Activated naive CD4-positive, alpha-beta T cell treated with anti-CD3 and anti-CD28 coated beads, Interleukin-2, amount 50 U/mL, for 72 hours (primary cell): ENCODE results near the gene DLG2. TPM values are rescaled to one million over a fixed set of nuclear protein-coding genes. Genes with fewer than 3 reads are reported as not detected.

ENCODE experiments used
- ATAC-seq, 2 donors: fragments of 150-1000 bp; cut with Tn5 transposase; 2 replicates each; pipeline ENCODE4 v1.10.0; 2021; ENCODE audit warnings: mild to moderate bottlenecking in 2 of 2, moderate library complexity in 2 of 2
- DNase-seq, 2 donors: peaks; one replicate each; pipeline ENCODE4 v3.0.0; 2021 to 2022; ENCODE audit warnings: low spot score in 2 of 2
- H3K27ac Mint-ChIP-seq, 2 donors: one replicate each; pipeline ENCODE4 v1.8.0; 2022; ENCODE audit warnings: mild to moderate bottlenecking in 2 of 2, mixed read lengths in 2 of 2
- H3K36me3 Mint-ChIP-seq, 2 donors: one replicate each; pipeline ENCODE4 v1.8.0; 2022; ENCODE audit warnings: mixed read lengths in 2 of 2
- H3K9me3 Mint-ChIP-seq, 2 donors: one replicate each; pipeline ENCODE4 v1.8.0; 2022; ENCODE audit warnings: mixed read lengths in 2 of 2
- total RNA-seq, 2 donors: library from RNA; stranded (reverse); gene quantifications; one replicate each; pipeline ENCODE4 v1.2.3, GENCODE V29; 2022

Gene DLG2
- total RNA-seq, 2 donors from 2014 or later: 4.2 to 5.4 TPM

DNA sequence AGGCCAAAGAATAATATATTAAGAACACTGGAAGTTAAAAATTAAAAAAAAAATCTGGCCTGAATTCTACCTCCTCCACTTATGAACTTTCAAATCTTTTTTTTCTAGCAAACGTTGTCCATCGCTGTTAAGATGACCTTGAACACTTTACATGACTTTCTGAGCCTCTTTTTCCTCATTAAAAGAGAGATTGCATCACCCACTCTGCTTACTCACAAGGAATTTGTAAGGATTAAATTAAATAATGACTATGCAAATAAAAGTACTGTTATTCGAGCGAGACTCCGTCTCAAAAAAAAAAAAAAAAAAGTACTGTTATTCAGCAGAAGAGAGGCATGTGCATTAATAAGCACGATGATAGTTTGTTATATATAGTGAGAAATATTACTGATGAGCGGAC, 2055.8 kb downstream of the DLG2 start:
- Mint-ChIP-seq H3K9me3 (no peaks in the 10 kb centered on the region), H3K36me3 (no peaks in the 10 kb centered on the region), H3K27ac (no peak overlapping the region)
- no peak for ATAC-seq
- no peak for DNase-seq

DNA sequence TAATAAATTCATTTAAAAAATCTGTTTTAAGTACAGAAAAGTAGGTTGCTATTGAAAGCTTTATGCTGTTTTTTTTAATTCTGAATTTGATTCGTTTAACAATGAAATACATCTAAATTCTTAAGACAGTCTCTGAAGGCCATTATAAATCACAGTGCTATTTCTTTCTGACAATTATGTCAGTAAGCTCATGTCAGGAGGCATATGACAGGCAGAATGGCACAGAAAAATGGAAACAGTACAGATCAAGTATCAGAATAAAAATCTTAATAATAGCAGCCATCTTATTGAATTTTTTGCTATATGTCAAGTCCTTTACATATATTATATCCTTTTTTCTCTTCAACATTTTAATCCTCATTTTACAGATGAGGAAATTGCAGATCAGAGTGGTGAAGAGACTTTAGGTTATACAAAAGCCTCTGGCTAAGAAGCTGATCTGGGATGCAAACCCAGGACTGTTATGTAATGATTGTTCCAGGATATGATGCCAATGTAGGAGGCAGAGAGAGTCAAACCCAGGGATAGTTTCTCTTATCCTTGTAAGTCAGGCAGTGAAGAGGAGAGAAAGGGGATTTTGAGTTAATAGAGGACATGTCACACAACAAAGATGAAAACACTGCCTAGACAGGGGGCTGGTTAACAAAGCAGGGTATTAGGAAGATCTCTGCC, 2057.9 kb downstream of the DLG2 start:
- Mint-ChIP-seq H3K27ac (no peak overlapping the region), H3K9me3 (no peaks in the 10 kb centered on the region), H3K36me3 (no peaks in the 10 kb centered on the region)
- DNase-seq (no peak), ATAC-seq (no peak)

DNA sequence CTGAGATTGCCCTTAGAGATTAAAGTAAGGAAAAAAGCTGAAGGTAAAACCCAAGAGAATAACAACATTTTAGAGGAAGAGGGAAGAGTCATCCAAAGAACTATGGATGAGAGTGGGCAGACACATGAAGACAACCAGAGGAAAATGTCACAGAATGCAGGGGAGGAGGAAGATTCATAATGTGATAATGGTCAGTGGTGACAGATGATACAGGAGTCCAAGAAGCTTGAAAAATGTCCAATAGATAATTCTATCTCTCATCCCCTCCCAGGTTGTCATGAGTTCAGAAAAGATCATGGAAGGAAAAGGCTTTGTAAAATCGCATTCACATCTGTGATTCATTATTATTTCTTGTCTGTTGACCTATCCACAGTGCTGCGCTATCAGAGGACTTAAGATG, 2058.6 kb downstream of the DLG2 start:
- ATAC-seq (no peak), DNase-seq (no peak)
- Mint-ChIP-seq H3K9me3 (no peaks in the 10 kb centered on the region), H3K36me3 (no peaks in the 10 kb centered on the region), H3K27ac (no peak overlapping the region)

DNA sequence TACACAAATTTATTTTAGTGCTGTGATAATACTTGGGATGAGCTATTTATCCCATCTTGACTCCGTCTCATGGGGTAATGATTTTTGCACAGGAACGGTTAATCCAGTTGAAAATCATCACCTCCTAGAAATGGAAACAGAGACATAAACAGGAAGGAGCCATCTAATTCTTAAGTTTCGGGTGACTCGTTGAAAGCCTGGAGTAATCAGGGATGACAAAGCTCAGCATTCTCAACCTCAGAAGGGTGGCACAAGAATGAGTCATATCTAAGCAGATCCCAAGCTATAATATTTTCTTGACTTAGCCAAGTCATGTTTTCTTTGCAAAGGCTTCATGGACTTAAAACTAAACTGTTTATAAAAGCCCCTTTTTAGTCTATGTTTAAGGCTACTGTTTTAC, 2060.2 kb downstream of the DLG2 start:
- DNase-seq (no peak), ATAC-seq (no peak)
- Mint-ChIP-seq H3K9me3 (no peaks in the 10 kb centered on the region), H3K36me3 (no peaks in the 10 kb centered on the region), H3K27ac (no peak overlapping the region)

DNA sequence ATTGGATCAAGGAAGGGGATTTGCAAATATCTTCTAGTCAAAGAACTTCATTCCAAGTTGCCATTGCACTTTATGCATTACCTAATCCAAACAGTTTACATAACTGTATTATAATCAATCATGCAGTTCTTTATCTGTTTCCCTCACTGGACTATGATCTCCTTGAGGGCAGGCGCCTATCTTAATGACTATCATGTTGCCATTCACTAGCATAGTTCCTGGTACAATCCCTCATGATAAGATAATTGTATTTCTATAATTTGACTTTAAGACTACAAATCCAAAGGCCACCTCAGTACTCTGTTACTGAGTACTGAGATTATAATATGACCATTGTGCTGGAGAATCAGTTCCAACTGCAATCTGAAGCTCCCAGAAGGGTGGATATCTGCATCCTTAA, 2062.3 kb downstream of the DLG2 start:
- Mint-ChIP-seq H3K9me3 (no peaks in the 10 kb centered on the region), H3K36me3 (no peaks in the 10 kb centered on the region), H3K27ac (no peak overlapping the region)
- no peak for ATAC-seq
- no peak for DNase-seq

DNA sequence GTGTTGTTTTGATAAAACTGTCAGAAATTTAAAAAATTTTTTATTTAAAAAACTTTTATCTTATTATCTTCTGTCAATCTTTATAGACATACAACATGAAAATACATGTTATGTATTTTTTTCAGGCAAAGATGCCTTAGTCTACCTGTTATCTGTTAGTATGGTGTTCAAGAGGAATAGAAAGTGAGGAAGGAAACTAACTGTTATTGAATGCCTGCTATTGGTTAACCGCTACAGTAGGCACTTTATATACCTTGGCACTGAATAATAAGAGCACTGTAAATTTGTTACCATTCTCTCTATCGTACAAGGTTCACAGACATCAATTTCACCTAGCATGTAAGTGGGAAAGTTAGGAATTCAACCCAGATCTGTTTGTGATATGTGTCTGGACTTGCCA, 2068.9 kb downstream of the DLG2 start:
- no peaks in the 10 kb centered on the region for H3K36me3 Mint-ChIP-seq
- no peaks in the 10 kb centered on the region for H3K9me3 Mint-ChIP-seq
- DNase-seq (no peak), ATAC-seq (no peak)
- H3K27ac Mint-ChIP-seq: no peak overlapping the region

DNA sequence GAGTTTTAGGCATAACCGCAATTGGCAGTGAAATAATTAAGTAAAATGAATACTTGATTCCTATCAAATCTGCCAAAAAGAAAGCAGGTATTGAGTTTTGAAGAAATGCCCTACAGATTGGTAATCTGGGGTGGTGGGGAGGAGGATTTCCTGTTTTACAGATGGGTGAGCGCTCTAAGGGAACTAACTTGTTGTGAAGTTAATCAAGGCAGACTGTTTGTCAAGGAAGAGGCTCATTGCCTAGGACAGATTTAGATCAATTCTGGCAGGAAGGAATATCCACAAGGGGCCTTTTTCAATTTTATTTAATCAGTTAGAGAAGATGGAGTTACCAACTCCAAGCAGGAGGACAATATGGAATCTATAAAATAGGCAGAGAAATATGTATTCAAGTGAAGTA, 2069.5 kb downstream of the DLG2 start:
- H3K27ac Mint-ChIP-seq: no peak overlapping the region

DNA sequence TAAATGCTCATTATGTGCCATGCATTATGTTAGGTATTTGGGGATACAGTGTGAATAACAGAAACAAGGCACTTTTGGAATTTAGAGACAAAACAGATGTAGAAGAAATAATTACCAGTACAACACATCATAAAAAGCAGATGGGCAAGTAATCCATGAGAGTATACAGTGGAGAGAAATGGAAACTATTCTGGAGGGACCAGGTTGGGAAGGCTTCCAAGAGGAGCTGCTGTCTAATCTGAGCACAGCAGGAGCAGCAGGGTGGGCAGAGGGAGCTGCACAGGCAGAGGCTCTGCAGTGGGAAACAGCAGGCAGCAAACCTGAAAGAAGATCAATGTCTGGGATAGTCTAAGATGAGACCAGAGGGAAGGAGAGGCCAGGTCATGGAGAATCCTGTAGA, 2072.3 kb downstream of the DLG2 start:
- H3K9me3 Mint-ChIP-seq: no peaks in the 10 kb centered on the region
- H3K36me3 Mint-ChIP-seq: no peaks in the 10 kb centered on the region
- no peak for ATAC-seq
- DNase-seq: no peak
- no peak overlapping the region for H3K27ac Mint-ChIP-seq

More for the DNA sequence above, 2069.5 kb downstream of the DLG2 start:
- Mint-ChIP-seq H3K36me3 (no peaks in the 10 kb centered on the region), H3K9me3 (no peaks in the 10 kb centered on the region)
- ATAC-seq (no peak), DNase-seq (no peak)

DNA sequence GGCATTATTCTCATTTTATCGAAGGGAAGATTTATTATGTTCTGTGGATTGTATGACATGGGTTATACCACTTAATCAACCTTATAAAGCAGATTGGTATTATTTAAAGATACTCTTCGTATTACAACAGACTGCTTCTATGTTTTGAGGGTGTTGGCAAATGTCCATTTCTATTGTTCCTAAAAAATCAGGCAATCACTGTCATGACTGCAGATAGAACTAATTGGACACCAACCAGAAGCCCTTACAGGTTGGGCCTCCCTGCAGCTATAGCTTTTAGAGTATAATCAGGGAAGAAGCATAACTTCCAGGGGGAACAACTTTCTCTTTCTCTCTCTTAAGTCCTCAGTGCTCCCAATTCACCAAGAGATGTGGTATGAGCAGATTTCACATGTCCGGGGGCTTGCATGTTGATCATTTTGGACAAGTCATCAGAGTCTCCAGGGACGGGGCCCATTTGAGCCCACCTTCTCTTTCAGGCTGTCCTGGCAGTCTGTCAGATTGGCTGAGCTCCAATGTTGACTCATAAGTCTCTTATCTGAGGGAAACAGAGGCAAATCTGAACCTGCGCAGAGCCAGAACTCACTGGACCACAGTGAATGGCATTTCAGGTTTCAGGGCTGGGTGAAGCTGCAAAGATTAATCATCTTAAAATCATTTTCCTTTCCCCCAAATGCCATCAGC, 2077.0 kb downstream of the DLG2 start:
- no peak overlapping the region for H3K27ac Mint-ChIP-seq
- H3K9me3 Mint-ChIP-seq: peaks cover 0 to 5% of the 10 kb centered on the region in 2 donors
- DNase-seq: no peak
- no peaks in the 10 kb centered on the region for H3K36me3 Mint-ChIP-seq
- ATAC-seq: no peak

DNA sequence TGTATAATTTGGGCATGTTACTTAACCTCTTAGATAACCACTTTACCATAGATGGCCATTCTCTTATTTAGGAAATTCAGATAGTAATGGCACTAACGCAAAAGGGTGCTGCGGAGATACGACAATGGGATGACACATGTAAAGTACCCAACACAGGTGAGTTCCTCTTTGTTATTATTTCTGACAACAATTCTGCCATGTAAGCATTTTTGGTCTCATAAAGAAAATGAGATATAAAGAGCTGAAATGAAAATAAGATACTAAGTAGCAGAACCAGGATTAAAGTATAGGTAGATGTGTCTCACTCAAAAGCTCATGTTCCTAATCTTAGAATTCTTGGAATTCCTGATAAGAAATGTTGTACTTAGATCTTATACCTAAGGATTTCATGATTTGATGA, 2080.8 kb downstream of the DLG2 start:
- no peak for DNase-seq

DNA sequence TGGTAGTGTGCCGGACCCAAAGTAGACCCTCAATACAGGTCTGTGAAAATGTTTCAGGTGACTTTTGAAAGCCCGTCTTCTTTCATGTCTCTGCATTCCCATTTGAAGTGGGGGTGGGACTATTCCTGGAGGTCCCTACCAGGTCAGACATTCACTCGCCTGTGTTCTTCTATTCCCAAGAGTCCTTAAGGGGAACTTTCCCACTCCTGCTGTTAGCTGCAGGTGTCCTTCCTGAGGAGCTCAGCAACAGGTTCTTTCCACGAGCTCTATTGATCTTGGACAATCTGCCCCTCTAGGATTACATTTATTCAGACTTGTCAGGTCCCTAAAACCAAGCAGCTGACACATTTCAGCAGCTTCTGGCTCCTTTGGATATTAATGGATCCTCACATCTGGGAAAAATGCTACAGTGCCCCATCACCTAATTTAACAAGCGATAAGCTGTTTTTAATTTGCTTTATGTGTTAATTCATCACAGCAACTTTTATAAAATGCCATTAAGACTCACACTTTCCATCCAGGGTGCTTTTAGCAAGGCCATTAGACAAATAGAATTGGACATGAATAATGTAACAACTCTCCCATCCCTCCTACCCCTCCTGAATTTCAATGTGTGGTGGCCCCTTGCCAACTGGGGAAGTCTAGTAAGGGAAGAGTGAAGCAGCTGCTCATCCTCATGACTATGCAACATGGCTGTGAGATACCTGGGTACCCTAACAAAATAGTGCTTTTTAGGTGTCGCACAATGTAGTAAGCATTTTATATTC, 2081.5 kb downstream of the DLG2 start:
- DNase-seq (no peak), ATAC-seq (no peak)
- H3K9me3 Mint-ChIP-seq: peaks cover 0 to 5% of the 10 kb centered on the region in 2 donors
- H3K36me3 Mint-ChIP-seq: no peaks in the 10 kb centered on the region
- no peak overlapping the region for H3K27ac Mint-ChIP-seq

More for the DNA sequence above, 2080.8 kb downstream of the DLG2 start:
- H3K27ac Mint-ChIP-seq: no peak overlapping the region
- H3K36me3 Mint-ChIP-seq: no peaks in the 10 kb centered on the region
- H3K9me3 Mint-ChIP-seq: peaks cover 0 to 5% of the 10 kb centered on the region in 2 donors
- no peak for ATAC-seq

DNA sequence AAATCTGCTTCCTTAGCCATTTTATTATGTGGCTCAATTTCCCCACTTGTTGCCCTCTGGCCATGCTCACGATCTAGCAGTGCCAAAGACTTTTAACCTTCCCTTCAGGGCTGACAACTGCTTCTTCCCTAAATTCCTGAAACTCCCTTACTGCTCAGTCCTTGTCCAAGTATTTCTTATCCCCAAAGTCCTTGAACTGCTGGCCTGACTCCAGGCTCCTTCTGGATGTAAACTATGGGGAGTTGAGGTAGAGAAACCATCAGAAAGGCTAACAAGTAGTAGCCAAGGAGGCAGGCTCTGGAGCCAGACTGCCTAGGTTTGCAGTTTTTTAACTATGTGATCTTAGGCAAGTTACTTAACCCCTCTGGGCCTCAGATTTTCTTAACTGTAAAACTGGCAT, 2082.3 kb downstream of the DLG2 start:
- no peaks in the 10 kb centered on the region for H3K36me3 Mint-ChIP-seq
- no peak for ATAC-seq
- no peak overlapping the region for H3K27ac Mint-ChIP-seq
- no peak for DNase-seq
- H3K9me3 Mint-ChIP-seq: peaks cover 0 to 5% of the 10 kb centered on the region in 2 donors

DNA sequence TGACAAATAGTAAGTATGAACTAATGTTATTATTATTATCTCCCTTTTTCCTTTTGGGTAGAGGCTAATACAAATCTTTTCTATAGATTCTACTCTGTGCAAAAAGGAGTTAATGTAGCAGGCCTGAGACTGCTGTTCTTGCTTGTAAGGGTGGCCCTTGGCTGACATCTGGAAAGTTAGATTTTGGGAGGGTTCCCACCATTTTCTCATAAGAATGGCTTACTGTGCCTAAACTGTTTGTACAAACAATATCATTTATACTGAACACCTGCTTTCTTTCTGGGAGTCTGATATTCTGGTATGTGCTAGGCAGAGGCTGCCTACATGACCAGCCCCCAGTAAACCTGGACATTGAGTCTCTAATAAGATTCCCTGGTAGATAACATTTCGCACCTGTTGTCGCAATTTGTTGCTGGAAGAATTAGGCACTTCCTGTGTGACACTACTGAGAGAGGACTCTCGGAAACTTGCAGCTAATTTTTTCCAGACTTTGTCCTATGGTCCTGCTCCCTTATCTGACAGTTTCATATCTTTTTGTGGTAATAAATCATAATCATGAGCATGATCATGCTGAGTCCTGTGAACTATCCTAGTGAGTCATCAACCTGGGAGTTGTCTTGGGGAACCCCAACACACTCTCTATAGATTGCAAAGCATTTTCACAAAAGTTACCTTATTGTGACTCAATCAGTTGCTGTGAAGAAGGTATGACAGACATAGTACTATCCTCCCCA, 2083.3 kb downstream of the DLG2 start:
- no peak overlapping the region for H3K27ac Mint-ChIP-seq
- DNase-seq: peak in 1 of 2 donors; percentile 2
- H3K36me3 Mint-ChIP-seq: no peaks in the 10 kb centered on the region
- H3K9me3 Mint-ChIP-seq: peaks cover 0 to 5% of the 10 kb centered on the region in 2 donors
- ATAC-seq: peak; percentile 86 to 99

DNA sequence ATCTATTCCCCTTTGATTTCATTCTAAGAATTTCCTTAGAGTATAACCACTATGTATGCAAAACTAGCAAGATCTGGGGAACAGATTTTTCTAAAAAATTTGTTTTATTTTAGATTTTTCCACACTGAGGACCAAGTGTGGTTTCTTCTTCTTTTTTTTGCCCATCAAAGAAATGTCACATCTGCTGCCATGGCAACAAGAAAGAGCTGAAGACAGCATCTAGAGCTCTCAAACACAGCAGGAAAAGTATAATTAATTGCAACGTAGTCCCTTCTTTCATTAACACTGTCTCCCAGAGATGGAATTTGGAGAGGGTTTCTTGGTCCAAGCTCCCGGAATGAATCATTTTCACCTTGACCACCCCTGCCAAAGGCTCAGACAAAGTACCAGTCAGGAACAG, 2084.3 kb downstream of the DLG2 start:
- no peak for ATAC-seq
- H3K36me3 Mint-ChIP-seq: no peaks in the 10 kb centered on the region
- peaks cover 0 to 1% of the 10 kb centered on the region in 2 donors for H3K9me3 Mint-ChIP-seq
- no peak overlapping the region for H3K27ac Mint-ChIP-seq
- no peak for DNase-seq

DNA sequence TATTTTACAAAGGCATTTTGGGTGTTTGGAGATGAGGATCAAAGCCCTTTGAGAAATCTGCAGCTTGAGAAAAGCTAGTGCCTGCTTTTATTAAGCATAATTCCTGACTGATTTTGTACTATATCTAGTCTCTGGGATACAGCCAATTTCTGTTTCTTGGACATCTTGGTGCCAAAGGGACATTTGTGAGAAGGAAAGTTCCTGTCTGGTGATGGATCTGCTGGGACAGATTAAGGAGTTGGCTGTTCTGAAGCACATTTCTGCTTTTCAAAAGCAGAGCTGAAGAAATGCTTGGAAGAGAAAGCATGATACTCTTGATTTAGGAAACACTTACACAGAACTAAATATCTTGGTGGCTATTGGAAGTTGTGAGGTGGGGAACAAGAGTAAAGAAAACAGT, 2086.4 kb downstream of the DLG2 start:
- H3K27ac Mint-ChIP-seq: no peak overlapping the region
- no peak for ATAC-seq

DNA sequence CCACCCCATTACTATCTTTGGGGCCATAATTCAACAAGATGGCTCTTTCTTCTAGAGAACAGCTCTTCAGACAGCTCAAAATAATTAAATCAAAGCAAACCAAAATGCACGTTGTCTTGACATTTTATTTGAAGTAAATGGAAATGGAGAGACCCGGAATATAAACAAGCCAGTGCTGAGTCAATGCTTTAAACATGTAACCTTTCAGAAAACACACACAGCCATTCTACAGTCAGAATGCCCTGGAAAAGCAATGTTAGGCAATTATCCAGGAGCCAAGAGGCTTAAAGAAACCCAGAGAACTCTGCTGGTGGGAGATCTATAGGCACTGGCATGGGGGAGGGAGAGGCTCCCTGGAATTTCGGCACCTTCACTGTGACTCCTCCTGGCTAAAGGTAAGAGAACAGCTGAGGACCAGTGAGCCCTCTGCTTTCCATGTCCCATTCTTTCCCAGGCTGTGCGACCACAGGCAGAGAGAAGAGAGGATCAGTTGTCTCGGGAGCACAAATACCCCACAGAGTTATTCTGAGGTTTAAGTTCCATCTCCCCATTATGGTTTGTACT, 2086.9 kb downstream of the DLG2 start:
- Mint-ChIP-seq H3K36me3 (no peaks in the 10 kb centered on the region), H3K9me3 (no peaks in the 10 kb centered on the region), H3K27ac (no peak overlapping the region)
- DNase-seq (no peak), ATAC-seq (no peak)

More for the DNA sequence above, 2086.4 kb downstream of the DLG2 start:
- DNase-seq: no peak
- no peaks in the 10 kb centered on the region for H3K9me3 Mint-ChIP-seq
- no peaks in the 10 kb centered on the region for H3K36me3 Mint-ChIP-seq

DNA sequence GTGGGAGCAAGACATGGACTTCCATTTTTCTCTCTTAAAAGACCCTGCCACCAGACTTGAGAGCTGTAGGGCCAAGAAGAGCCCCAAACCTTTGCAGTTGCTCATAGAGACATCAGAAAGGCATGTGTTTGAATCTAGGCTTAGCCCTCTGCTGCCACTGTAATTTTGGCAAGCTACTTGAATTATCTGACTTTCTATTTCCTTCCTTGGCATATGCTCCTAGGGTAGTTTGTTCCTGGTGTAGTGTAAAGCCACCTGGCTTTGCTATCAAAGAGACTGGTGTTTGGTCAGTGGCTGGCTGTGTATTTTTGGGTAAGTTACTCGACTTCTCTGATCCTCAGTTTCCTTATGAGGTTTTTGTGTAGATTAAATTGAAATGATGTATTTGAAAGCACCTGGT, 2088.9 kb downstream of the DLG2 start:
- no peak for ATAC-seq
- no peaks in the 10 kb centered on the region for H3K9me3 Mint-ChIP-seq

More for the DNA sequence above, 2088.9 kb downstream of the DLG2 start:
- H3K27ac Mint-ChIP-seq: no peak overlapping the region
- no peak for DNase-seq
- H3K36me3 Mint-ChIP-seq: no peaks in the 10 kb centered on the region
